ENCODE measurements around the gene R3HCC1L. TPM values are rescaled to one million over a fixed set of nuclear protein-coding genes. Genes with fewer than 3 reads are reported as not detected.
"Not testable (repeated sequence)": the region's sequence is repeated elsewhere in the genome, so short reads cannot be mapped to it uniquely, and the experiment has no call there.

Gene R3HCC1L
- total RNA-seq, 1 donor, result 12.1 TPM

DNA sequence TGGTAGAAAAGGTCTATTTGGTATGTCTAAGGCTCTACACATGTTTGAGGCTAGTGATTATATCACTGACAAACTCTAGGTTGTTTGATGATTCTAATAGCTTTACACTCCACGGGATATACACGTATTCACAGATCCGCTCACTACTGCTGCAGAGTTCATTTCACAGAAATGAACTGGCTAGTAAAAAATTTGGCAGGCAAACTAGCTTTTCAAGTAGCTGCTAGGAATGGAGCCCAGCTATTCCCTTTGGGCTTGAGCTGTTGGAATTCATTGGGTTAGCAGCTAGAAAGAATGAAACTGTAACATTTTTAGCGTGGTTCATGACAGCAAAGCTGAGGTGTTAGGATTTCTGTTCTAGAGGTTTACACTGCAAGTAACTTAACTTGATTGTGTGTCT is 37.6 kb downstream of the R3HCC1L start:
- H3K4me3 ChIP-seq (ENCODE audit: low read depth, low read length), result no peak overlapping the region
- DNase-seq (ENCODE audit: low read depth), result no peak
- TF ChIP-seq, protein P1, sequence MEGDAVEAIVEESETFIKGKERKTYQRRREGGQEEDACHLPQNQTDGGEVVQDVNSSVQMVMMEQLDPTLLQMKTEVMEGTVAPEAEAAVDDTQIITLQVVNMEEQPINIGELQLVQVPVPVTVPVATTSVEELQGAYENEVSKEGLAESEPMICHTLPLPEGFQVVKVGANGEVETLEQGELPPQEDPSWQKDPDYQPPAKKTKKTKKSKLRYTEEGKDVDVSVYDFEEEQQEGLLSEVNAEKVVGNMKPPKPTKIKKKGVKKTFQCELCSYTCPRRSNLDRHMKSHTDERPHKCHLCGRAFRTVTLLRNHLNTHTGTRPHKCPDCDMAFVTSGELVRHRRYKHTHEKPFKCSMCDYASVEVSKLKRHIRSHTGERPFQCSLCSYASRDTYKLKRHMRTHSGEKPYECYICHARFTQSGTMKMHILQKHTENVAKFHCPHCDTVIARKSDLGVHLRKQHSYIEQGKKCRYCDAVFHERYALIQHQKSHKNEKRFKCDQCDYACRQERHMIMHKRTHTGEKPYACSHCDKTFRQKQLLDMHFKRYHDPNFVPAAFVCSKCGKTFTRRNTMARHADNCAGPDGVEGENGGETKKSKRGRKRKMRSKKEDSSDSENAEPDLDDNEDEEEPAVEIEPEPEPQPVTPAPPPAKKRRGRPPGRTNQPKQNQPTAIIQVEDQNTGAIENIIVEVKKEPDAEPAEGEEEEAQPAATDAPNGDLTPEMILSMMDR (IDR thresholded peaks at IDR 0.05; ENCODE audit: insufficient read depth, low read depth, low read length), result no peak

DNA sequence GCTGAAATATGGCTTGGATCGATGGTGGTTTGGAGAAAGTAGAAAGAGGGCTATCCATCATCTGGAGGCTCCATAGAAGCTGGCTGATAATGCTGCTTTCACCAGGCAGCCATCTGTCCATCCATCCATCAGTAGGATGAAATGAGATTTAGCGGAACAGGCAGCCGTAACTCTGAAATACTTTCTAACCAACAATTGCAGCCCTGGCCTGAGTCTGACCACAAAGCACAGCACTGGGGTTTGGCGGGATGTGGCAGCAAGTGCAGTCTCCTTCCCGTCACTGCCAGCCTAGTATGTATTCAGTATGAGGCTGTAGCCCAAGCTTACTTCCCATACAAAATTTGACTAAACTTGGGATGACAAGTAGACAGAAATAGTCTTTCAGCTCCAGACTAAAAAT is 38.0 kb downstream of the R3HCC1L start:
- DNase-seq (ENCODE audit: low read depth), result no peak
- no peak overlapping the region for H3K4me3 ChIP-seq (ENCODE audit: low read depth, low read length)
- TF ChIP-seq, protein P1 (IDR thresholded peaks at IDR 0.05; ENCODE audit: insufficient read depth, low read depth, low read length), result no peak

DNA sequence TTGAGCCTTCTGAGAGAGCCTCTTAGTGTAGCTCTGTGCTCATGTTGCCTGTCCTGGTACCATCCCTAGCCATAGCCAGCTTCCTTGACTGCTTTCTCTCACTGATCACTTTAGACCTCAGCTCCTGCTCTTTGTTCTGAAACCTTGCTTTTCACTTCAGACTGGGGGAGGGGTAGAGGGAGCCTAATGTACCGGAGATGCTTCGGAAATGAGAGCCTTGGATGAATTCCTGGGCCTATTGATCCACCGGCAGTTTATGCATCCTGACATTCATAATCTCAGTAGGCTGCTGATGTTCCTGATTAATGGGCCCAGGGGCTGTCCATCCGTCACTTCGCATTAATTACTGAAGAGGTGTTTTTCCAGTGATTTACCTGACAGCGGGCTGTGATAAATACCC is 38.8 kb downstream of the R3HCC1L start:
- no peak for DNase-seq (ENCODE audit: low read depth)
- no peak overlapping the region for H3K4me3 ChIP-seq (ENCODE audit: low read depth, low read length)
- TF ChIP-seq, protein P1 (IDR thresholded peaks at IDR 0.05; ENCODE audit: insufficient read depth, low read depth, low read length), result no peak

DNA sequence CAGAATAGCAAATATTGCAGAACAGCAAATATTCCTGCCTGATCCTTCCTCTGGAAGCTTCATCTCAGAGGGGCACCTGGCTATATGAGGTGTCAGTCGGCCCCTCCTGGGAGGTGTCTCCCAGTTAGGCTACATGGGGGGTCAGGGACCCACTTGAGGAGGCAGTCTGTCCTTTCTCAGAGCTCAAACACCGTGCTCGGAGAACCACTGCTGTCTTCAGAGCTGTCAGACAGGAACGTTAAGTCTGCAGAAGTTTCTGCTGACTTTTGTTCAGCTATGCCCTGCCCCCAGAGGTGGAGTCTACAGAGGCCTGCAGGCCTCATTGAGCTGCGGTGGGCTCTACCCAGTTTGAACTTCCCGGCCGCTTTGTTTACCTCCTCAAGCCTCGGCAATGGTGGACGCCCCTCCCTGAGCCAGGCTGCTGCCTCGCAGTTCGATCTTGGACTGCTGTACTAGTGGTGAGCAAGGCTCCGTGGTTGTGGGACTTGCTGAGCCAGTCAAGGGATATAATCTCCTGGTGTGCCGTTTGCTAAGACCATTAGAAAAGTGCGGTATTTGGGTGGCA is 48.0 kb downstream of the R3HCC1L start:
- not testable (repeated sequence) for H3K4me3 ChIP-seq (ENCODE audit: low read depth, low read length)

DNA sequence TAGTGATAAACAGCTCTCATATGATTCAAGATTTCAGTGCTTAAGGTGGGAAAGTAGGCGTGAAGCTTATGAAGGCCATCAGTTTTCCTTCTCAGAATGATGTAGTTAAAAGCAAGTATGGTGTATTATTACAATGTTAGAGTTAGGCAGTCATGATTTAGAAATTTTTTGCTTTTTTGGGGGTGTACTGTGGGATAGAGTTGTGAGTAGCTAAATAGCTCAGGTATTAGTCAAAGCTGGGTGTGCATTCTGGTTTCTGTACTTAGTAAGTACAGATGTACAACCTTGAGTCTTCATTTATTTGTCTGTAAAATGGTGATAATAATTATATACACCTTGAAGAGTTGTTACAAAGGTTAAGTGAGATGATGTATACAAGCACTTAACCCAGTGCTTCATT is 52.2 kb downstream of the R3HCC1L start:
- TF ChIP-seq, protein P1 (IDR thresholded peaks at IDR 0.05; ENCODE audit: insufficient read depth, low read depth, low read length), result no peak
- no peak for DNase-seq (ENCODE audit: low read depth)
- H3K4me3 ChIP-seq (ENCODE audit: low read depth, low read length), result no peak overlapping the region

More for the DNA sequence above, 48.0 kb downstream of the R3HCC1L start:
- not testable (repeated sequence) for DNase-seq (ENCODE audit: low read depth)

DNA sequence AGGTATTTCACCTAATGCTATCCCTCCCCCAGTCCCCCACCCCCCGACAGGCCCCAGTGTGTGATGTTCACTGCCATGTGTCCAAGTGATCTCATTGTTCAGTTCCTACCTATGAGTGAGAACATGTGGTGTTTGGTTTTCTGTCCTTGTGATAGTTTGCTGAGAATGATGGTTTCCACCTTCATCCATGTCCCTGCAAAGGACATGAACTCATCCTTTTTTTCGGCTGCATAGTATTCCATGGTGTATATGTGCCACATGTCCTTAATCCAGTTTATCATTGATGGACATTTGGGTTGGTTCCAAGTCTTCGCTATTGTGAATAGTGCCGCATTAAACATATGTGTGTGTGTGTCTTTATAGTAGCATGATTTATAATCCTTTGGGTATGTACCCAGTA is 56.3 kb downstream of the R3HCC1L start:
- not testable (repeated sequence) for DNase-seq (ENCODE audit: low read depth); H3K4me3 ChIP-seq (ENCODE audit: low read depth, low read length)

DNA sequence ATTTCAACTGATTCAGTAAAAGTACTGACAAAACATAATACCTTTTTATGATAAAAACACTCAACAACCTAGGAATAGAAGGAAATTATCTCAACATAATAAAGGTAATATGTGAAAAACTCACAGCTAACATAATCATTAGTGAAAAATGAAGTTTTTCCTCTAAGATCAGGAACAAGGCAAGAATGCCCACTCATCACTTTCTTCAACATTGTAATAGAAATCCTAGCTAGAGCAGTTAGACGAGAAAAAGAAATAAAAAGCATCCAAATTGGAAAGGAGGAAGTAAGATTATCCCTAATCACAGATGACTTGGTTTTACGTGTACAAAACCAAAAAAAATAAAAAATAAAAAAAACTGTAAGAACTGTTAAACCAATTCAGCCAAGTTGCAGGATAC is 58.6 kb downstream of the R3HCC1L start:
- TF ChIP-seq, protein P1 (IDR thresholded peaks at IDR 0.05; ENCODE audit: insufficient read depth, low read depth, low read length), result no peak
- H3K4me3 ChIP-seq (ENCODE audit: low read depth, low read length), result no peak overlapping the region
- DNase-seq (ENCODE audit: low read depth), result no peak

DNA sequence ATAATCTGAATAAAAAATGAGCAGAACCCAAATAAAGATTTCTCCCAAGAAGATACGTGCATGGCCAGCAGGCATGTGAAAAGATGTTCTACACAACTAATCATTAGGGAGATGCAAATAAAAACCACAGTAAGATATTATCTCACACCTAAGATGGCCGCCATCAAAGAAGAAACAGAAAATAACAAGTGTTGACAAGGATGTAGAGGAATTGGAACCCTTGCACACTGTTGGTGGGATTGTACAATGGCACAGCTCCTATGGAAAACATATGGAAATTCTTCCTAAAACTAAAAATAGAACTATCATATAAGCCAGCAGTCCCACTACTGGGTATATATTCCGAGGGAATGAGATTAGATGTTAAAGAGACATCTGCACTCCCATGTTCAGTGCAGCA is 60.2 kb downstream of the R3HCC1L start:
- no peak for DNase-seq (ENCODE audit: low read depth)
- TF ChIP-seq, protein P1 (IDR thresholded peaks at IDR 0.05; ENCODE audit: insufficient read depth, low read depth, low read length), result no peak
- H3K4me3 ChIP-seq (ENCODE audit: low read depth, low read length), result no peak overlapping the region

All from fibroblast of villous mesenchyme (primary cell).